Midbrain (tissue), 1 donor: ENCODE measurements around the gene KANSL2.
"Not testable (repeated sequence)": the region's sequence is repeated elsewhere in the genome, so short reads cannot be mapped to it uniquely, and the experiment has no call there.

Experiments used
- DNase-seq: peaks from one replicate; lab custom pipeline; 2025; lab: John Stamatoyannopoulos, UW

Gene KANSL2, protein sequence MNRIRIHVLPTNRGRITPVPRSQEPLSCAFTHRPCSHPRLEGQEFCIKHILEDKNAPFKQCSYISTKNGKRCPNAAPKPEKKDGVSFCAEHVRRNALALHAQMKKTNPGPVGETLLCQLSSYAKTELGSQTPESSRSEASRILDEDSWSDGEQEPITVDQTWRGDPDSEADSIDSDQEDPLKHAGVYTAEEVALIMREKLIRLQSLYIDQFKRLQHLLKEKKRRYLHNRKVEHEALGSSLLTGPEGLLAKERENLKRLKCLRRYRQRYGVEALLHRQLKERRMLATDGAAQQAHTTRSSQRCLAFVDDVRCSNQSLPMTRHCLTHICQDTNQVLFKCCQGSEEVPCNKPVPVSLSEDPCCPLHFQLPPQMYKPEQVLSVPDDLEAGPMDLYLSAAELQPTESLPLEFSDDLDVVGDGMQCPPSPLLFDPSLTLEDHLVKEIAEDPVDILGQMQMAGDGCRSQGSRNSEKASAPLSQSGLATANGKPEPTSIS

DNA sequence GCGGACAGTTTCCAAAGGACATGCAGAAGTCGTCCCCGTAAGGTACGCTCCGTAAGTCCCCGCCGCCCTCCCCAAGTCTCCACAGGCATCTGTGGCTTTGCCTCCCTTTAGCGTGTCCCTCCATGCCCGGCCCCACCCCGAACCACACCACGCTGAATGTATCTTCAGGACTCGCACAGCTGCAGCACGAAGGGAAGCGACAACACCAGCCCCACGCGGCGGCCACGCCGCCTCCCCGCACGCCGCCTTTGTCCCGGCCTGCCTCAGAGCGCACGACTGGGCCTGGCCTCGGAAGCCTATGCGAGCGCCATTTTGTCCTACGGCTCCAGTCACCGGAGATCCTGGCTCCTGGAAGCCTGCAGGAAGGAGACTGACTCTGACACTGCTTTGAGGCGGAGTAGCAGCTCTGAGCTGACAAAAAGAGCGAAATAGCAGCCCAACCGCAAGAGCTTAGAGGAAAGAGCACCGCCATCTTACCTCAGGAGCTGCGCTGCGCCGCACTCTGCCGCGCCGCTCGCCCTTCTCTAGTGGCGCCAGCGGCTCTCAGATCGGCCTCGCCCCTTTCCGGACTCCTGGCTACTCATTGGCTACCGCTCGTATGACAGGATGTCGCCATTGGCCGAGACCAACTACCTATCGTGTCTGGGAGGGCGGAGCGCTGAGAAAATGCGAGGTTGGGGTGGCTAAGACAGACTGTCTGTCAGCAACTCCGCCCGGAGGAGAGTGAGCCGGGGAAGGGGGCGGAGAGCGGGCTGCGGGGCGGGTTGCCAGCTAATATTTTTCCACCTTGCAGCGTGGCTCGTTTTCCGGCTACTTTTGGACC, at the start of gene KANSL2:
KANSL2 (minus strand) TSS at position 529 of the 823 bp plus-strand sequence. CDS start 606 bp downstream, outside the sequence.
- peak; percentile 99 for DNase-seq

DNA sequence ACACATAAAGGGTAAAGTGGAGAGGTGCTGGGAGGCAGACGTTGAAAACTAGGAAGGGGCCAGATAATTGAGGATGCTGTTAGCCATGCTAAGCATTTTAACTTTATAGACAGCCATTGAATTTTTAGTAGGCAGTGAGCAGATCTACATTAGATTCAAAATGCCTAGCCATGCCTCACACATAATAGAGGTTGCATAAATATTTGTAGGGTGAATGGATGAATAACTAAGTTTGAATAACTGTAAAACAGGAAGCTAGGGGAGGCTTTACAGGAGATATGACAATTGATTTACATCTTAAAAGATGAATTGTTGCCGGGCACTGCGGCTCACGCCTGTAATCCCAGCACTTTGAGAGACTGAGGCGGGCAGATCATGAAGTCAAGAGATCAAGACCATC, 46.8 kb upstream of the KANSL2 start:
- DNase-seq = no peak

DNA sequence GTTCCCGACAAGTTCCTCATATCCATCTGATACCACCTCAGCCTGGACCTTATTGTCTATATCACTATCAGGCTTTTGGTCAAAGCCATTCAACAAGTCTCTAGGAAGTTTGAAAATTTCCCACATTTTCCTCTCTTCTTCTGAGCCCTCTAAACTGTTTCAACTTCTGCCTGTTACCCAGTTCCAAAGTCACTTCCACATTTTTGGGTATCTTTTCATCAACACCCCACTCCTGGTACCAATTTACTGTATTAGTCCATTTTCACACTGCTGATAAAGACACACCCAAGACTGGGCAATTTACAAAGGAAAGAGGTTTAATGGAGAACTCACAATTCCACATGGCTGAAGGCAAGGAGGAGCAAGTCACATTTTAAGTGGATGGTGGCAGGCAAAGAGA, 38.7 kb upstream of the KANSL2 start:
- not testable (repeated sequence) for DNase-seq

DNA sequence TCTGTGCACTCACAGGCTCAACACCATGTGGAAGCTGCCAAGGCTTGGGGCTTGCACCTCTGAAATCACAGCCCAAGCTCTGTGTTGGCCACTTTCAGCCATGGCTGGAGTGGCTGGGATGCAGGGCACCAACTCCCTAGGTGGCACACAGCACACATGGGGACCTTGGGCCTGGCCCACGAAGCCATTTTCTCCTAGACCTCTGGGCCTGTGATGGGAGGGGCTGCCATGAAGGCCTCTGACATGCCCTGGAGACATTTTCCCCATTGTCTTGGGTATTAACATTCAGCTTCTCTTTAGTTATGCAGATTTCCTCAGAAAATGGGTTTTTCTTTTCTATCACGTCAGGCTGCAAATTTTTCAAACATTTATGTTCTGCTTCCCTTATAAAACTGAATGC, 38.1 kb upstream of the KANSL2 start:
- not testable (repeated sequence) for DNase-seq

DNA sequence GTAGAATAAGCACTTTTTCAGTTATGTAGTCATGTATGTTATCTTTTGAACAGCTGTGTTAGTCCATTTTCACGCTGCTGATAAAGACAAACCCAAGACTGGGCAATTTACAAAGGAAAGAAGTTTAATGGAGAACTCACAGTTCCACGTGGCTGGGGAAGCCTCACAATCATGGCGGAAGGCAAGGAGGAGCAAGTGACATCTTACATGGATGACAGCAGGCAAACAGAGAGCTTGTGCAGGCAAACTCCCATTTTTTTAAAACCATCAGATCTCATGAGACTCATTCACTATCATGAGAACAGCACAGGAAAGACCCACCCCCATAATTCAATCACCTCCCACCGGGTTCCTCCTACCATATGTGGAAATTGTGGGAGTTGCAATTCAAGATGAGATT, 37.0 kb upstream of the KANSL2 start:
- DNase-seq = not testable (repeated sequence)

DNA sequence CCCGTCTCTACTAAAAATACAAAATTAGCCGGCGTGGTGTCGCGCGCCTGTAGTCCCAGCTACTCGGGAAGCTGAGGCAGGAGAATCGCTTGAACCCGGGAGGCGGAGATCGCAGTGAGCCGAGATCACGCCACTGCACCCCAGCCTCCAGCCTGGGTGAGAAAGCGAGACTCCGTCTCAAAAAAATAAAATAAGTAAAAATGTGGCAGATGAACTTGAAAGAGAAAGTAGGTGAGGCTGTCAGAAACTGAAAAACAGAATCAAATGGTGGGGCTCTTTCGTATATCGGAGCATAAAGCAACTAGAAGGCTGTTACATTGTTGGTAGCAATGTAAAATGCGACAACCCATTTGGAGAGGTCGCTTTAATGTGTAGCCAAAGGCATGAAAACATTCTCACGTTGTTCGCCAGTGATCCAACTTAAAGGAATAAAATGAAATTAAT, 35.2 kb upstream of the KANSL2 start:
- DNase-seq = no peak

DNA sequence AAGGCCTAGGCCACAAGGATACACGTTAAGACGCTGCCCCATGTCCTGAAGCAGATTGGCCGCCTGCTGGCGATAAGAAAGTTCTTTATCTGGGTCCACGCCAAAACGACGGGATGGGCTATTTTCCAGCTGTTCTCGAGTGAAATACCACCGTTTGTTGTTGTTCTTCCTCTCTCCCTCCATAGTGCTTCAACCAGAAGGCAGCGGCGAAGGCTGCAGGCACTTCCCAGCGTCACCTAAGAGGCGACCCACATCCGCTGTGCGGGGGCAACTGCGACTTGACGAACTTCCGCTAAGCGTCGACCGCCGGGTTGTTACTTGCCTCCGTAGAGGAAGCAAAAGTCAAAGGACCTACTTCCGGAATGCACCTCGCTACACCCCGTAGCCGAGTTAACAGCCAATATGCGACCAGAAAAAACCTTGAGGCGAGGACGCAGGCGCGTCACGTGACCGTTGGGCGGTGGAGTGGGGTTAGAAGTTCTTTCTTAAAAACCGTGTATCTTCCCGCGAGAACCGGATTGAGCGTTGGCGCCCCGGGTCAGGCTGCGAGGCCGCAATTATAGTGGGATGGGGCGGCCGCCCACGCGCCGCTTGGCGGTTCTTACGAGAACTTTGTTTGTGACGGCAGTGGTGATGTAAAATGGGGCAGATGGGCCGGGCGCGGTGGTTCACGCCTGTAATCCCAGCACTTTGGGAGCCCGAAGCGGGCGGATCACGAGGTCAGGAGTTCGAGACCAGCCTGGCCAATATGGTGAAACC, 34.6 kb upstream of the KANSL2 start, which contains the start of gene CCNT1:
CCNT1 (minus strand) TSS at position 215 of the 759 bp plus-strand sequence; CDS start at position 183, 32 bp downstream.
- DNase-seq = peak; percentile 99

DNA sequence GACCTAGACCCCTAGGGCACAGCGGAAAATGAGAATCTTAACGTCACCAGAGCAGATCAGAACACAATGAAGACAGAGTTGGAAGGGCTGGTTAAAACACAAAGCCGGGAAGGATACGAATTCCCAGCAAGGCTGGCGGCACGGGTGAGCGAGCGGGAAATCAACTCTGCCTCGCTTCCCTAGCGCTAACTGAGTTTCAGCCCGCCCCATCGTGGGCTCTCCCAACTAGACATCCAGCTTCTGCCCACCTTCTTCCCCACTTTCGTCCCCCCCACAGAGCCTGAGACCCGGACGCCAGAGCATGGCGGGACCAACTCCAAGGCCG, 34.1 kb upstream of the KANSL2 start:
- DNase-seq = no peak

DNA sequence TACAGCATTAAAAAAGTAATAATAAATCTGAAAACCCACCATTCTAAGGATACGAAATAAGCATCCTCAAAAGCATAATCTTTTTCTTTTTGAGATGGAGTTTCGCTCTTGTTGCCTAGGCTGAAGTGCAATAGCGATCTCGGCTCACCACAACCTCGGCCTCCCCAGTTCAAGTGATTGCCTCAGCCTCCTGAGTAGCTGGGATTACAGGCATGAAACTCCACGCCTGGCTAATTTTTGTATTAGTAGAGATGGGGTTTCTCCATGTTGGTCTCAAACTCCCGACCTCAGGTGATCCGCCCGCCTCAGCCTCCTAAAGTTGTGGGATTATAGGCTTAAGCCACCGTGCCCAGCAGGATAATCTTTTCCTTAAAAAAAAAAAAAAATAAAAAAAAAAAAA, 30.2 kb upstream of the KANSL2 start:
- DNase-seq = no peak

DNA sequence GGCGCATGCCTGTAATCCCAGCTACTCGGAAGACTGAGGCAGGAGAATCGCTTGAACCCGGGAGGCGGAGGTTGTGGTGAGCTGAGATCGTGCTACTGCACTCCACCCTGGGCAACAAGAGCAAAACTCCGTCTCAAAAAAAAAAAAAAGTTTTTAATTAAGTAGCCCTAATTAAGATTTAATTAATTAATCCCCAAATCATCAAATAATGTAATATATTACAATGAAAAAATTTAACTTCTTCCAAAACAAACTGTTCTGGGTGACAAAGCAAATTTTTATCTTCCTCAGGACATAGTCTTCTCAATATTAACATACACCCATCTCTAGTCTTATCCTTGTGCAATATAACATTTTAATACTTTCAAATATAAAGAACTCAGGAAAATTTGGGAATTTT, 16.8 kb upstream of the KANSL2 start:
- not testable (repeated sequence) for DNase-seq

DNA sequence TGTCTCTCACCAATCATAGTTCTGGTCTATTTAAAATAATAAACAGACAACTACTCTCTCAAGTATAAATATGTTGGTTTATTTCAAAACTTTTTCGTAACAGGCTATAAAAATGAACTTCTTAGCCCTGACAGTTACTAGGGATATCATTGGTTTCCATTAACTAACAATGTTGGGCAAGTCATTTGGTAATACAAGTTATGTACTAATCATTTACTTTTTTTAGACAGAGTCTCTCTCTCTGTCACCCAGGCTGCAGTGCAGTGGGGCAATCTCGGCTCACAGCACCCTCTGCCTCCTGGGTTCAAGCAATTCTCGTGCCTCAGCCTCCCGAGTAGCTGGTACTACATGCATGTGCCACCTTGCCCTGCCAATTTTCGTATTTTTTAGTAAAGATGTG, 14.6 kb upstream of the KANSL2 start:
- no peak for DNase-seq

DNA sequence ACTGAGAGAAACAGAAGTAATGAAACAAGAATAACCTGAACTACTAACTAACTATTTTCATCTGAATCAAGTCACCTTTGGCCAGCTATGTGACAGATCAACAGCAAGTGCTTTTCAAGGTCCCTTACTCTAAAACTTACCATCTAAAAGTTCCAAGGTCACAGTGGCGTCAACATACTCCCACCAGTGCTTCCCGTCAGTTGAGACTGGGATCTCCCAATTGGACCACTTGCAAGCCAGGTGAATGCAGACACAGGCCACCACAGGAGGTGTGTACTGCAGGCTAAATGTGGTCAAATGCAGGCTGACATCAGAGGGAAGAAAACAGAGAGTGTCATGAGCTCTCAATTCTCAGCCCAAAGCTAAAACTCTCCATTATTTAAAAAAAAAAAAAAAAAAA, 13.8 kb upstream of the KANSL2 start:
- no peak for DNase-seq

DNA sequence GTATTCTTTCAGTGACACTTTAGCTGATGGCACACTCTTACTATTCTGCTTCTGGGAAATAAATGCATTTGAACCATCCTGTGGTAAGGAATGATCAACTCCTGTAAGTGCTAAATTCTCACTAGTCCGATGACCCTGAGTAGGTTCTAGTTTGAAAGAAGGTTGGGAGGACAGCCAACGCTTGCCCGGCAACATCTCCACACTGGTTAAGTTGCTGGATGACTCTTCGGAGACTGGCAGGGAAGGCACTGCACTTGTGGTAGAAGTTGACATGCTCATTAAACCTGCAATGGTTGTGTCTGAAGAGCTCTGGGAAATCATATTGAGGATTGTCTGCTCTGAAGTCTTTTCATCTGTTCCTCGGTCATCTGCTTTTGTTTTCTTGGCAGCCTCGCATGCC, 12.0 kb upstream of the KANSL2 start:
- no peak for DNase-seq

DNA sequence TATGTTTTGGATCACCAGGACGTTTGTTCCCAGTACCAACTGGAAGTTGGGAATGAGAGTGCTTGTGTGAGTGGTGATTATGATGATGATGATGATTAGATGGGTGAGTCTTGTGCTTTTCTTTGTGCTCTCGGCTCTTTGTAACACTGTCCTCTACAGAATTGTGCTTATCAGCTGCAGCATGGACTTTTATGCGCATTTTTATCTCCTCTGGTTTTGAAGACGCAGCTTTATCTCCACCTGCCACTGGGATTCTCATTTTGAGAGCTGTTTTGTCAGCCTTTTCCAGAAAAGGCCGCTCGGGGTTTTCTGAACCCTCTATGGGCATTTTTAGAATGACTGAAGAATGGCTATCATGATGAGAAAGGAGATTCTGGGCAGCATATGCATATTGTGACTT, 11.5 kb upstream of the KANSL2 start:
- no peak for DNase-seq

DNA sequence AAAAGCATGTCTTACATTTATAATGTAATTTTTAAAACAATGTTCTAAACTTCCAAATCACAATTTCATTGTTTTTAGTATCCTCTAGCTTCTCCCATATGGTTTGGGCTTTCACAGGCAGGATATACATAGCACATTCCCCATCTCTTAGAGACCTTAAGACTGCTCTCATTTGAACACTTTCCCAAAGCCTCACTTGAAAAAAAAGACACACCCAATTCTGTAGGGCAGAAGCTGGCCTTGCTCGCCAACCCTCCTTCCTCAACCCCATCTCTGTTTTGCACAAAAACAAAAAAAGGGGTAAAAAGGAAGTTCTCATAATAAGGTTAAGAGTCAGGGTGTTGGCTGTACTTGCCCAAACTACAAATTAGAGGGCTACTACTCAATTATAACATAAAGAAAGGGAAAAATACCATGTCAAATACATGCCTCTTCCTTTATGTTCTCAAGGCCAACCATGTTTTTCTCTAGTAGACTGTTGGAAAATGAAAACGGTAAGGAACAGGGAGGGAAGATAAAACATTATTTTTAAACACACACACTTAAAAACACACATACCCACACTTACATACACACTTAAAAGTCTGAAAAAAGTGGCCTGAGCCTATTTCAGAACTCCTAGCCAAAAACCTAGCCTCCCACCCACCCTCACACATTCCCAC, 9.9 kb upstream of the KANSL2 start:
- DNase-seq = no peak

DNA sequence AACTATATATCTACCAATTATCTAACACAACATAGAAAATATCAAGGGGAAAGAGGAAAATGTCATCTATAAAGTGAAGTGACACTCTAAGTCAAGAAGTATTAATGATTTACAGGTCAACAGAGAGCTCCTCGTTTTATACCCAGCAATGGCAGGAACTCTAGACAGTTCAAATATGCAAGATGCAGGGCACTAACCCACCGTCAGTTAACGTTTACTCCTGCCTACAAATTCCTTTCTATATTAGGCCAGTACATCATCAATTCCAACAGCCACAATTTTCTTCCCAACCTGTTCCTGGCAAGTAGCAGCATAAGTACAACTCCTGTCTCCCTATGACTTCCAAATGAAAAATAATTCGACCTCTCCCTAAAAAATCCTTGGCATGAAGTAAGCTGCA, 9.0 kb upstream of the KANSL2 start:
- no peak for DNase-seq

DNA sequence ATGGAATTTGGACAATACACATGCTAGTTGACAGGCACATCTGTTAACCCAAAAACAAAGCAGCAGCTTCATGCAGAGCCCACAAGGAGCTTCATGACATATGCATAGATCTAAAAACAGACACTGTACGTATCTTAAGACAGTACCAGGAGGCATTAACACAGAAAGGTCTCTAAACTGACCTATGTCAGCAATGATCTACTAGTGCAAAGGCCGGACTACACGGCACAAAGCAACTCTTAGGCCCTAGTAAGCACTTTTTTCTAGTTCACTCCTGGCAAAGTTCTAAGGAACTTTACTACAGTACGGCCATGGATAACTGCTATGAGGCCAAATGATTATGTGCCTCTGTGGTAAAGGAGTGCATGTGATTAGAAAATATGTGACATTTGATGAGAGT, 8.4 kb upstream of the KANSL2 start:
- DNase-seq = no peak

DNA sequence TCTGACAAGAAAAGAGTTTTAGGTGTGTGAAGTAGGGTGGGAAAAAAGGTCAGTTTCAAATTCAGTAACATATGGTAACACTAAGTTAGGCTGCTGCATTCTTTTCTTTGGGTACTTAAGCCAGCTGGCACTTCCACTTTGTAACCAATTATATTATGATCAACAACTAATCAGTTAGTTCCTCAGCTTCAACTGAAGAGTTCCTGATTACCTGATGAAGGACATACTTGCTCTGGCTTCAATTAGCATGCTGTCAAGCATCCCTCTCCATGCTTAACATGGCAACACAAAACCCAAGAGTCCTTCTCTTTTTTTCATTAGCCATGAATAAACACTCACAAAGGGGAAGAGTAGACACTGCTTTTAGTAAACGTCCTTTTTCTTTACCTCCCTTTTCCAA, 6.8 kb upstream of the KANSL2 start:
- DNase-seq = no peak

DNA sequence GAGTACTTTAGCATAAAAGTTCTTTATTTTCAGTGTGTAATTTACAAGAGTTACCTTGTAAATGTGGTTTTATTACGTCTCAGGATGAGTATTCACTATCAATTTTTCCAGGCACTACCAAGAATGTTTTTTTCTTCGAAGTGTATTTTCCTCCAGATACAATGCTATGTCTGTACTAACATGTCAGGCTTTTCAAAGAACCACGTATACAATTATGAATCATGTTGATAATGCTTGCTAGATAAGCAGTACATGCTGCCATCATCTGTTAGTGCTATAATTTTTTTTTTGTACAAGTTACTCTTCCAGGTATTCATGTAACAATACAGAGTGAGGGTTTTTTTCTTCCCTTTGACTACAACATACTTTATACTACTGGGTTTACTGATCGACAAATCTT, 5.6 kb upstream of the KANSL2 start:
- DNase-seq = no peak

DNA sequence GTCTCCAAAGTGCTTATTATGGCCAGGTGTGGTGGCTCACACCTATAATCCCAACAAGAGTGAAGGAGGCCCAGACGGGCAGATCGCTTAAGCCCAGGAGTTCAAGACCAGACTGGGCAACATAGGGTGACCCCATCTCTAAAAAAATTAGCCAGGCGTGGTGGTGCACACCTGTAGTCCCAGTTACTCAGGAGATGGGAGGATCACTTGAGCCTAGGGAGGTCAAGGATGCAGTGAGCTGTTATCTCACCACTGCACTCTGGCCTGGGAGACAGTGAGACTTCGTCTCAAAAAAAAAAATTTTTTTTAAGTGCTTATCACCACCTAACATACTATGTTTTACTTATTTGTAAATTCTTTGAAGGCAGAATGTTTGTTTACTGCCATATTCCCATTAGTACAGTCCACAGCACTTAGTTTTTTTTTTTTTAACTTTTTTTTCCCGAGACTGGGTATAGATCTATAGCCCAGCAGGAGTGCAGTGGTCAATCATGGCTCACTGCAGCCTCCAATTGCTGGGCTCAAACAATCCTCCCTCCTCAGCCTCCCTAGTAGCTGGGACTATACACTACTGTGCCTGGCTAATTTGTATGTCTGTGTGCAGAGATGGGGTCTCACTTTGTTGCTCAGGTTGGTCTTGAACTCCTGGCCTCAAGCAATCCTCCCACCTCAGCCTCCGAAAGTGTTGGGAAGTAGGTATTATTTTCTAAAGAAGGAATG, 4.7 kb upstream of the KANSL2 start:
- DNase-seq = no peak

DNA sequence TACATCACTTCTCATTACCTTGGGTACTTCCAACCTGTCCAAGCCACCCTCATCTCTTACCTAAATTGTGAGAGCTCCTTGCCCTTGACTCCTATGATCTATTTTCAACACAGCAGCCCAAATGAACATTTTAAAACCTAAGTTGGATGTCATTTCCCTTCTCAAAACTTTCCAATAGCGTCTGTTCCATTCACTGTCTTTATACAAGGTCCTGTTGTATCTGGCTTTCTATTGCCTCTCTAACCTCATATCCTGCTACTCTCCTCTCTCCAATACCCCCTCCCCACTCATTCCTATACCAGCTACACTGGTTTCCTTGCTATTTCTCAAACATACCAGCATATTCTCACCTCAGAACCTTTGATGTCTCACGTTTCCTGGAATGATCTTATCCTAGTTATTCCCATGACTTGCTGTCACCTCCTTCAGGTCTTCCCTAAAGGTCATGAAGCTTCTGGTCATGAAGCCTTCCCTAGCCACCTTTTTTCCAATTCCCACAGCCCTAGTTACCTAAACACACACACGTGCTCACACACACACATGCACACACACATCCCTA, 4.1 kb upstream of the KANSL2 start:
- no peak for DNase-seq
